ENCODE results near the gene FCSK.
A peak's percentile ranks its signal among the peaks of the same experiment; 100 is the strongest.
"Not testable (repeated sequence)": the region's sequence is repeated elsewhere in the genome, so short reads cannot be mapped to it uniquely, and the experiment has no call there.

Gene FCSK

DNA sequence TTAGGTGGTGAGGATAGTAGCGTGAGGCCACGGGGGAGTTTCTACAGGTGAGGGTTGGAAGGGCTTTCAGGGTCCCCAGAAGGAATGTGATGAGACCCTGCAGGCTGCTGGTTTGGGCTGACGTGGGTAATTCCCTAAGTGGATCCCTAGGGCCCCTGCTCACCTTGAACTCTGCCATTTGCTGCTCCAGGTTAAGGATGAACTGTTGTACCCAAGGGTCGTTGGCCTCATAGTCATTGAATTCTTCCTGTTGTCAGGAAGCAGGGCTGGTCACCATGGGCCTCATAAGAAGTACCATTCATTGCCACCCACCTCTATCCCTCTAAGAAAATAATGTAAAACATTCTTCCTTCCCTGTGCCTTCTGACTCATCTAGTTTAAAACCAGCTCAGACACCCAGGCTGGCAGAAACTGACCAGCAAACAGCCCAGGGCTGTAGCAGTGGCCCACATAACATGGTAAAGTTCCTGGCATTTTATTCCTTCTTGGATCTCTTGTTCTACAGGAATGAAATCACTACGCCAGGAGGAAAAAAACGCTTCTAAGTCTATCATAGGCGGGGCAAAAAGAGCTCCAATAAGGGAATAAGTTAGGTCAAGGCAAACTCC lies 27.6 kb downstream of the FCSK start:
- DNase-seq = no peak

DNA sequence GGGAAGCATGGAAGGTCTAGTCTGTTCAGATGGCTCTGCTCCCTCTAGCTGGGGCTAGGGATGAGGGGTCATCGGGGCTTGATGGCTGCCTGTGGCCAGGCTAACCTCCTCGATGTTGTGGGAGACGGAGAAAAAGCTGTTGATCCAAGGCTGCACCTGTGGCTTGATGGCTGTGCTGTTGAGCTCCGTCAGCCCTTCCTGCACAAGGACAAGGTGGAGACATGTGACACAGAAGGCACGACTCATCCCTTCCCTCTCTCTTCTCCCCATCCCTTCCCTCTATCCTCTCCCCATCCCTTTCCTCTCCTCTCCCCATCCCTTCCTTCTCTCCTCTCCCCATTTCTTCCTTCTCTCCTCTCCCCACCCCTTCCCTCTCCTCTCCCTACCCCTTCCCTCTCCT lies 28.2 kb downstream of the FCSK start:
- no peak for DNase-seq

DNA sequence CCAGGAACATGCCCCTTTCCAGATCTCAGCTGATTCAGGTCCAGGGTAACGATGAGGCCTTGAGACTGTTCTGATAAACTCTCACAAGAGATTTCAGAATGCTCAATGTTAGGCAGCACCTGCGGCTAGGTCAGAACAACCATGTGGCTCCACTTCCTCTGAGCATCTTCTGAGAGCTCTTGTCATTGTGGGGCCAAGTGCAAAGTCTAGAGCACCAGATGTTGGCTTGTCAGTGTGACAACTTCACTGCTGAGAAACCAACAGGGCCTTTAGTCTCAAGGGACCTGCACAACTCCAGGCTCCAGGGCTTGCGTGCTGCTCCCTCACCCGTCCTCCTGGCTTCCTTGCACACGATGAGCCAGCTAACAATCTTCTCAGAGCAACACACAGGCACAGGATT lies 29.0 kb downstream of the FCSK start:
- no peak for DNase-seq

DNA sequence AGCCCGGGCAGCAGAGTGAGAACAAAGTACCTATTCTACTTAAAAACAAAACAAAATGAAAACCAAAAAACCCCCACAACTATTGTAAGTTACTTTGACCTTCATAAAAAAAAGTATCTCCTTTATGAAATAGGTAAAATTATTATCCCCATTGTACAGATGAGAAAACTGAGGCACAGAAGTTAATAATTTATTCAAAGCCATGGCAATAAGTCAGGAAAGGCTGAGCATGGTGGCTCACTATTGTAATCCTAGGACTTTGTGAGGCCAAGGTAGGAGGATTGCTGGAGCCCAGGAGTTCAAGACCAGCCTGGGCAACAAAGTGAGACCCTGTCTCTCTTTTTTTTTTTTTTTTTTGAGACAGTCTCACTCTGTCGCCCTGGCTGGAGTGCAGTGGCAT lies 30.5 kb downstream of the FCSK start:
- no peak for DNase-seq

DNA sequence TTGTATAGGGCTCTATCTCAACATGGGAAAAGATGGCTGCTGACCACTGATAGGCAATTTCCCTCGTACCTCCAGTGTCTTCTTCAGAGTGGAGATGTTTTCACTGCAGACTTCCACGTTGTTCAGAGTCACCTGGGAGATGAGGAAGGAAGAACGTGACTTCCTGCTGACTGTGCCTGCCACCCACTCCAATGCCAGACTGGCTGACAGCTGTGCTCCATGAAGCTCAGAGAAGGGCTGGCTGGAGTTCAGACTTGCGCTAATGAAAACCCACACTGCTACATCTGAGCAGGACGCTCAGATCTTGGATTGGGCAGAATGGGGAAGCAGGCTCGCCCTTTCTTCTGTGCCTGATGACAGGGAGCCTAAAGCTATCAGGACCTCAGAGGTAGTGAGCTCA lies 35.9 kb downstream of the FCSK start:
- no peak for DNase-seq

DNA sequence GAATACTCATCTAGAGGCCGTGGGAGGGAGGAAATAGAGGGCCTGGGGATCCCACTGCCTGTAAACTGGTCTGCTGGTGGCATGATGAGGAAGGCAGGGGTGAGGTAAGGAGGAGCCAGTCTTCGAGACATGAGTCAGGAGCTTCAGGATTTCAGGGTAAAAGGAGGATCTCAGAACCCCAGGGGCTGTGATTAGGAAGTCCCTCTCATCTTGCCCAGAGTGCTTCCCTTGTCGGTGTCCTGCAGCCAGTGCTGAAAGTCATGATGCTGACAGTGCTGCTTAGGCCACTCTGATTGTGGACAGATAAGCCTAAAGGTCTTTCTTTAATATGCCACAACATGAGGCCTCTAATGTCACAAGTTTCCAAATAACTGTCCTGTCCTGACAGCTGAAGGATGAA lies 39.4 kb downstream of the FCSK start:
- no peak for DNase-seq

DNA sequence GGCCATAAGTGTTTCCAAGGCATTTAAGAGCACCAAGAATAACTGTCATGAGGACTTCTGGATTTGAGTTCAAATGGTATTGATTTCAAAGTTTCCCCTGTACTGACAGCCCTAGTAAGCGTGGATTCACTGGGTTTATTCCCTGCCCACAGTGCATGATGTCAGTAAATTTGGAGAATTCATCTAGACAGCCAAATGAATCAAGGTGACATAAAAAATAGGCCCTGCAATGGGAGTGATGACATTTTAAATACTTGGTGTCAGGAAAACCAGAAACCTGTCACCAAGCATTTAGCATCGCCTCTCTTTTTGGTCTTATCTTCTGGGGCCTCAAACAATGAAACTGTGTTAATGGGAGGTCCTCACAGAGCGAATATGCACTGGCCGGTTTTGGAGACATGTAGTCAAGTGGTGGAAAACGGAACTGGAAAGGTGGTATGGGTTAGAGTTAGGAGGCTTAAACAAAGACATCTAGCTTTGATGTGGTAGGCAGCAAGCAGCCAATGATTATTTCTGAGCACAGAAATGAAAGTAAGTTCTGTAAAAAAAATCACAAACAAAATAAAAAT lies 39.9 kb downstream of the FCSK start:
- DNase-seq = no peak

DNA sequence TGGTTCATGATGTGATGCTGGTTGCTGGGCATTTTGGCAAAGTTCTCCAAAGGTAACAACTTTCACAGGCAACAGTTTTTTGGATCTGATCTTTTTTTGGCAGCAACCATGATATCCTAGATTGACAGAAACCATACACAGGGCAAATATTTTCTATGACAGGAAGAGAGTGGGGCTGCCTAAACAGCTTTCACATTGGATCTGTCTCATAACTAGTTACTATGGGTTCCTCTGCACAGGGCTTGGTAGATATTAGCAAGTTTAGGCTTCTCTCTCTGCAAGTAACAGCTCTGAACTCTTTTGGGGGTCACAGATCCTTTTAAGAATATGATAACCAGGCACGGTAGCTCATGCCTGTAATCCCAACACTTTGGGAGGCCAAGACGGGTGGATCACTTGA lies 40.4 kb downstream of the FCSK start:
- DNase-seq = no peak

DNA sequence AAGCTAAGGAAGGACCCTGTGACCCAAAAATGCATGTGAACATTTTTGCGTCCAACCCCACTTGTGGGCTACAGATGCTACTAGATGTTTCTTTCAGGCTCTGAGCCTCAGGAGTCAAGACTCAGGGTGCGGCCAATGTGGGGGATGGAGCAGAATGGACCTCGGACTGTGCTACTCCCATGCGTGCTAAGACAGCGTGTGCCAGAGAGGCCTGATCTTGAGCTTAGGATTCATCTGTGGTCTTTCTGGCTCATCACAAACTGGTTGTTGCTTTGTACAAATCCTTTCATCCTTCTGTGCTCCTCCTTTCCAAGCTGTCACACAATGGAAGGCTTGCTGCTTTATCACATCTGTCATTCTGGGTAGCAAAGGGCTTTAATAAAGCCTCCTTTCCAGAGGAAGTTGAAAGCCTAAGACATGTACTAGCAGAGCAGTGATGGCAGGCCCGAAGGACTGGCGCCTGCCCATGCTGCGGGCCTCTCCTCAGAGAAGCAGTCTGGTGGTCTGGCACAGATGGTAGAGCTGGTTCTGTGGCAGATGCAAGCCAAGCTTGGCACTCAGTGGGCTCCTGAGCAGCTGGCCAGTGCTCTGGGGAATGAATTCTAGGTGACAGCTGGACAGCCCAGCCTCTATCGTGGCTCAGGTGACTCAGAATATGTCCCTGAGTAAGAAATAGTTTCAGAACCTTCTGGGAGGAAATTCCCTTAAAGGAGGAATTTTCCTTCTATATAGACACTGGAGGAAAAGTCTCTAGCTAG lies 41.2 kb downstream of the FCSK start:
- DNase-seq = no peak

- DNase-seq = no peak
Observed at GRCh38 chr16:70496513-70496912, 42.1 kb downstream of the FCSK start.

- DNase-seq = no peak
Observed at GRCh38 chr16:70508752-70509151, 54.4 kb downstream of the FCSK start.

DNA sequence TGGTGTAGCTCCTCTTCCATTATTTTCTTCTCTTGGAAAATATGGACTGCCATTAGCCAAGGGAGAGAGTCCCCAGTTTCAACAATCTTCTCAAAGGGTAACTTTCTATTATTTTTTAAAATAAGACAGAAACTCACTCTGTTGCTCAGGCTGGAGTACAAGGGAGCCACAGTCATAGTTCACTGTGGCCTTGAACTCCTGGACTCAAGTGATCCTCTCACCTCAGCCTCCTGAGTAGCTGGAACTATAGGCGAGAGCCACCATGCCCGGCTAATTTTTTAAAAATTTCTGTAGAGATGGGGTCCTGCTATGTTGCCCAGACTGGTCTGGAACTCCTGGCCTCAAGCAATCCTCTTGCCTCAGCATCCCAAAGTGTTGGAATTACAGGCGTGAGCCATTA lies 55.8 kb downstream of the FCSK start:
- no peak for DNase-seq

- no peak for DNase-seq
Observed at GRCh38 chr16:70511833-70512232, 57.4 kb downstream of the FCSK start.

GRCh38 chr16:70512456-70512855 lies 58.1 kb downstream of the FCSK start:
- DNase-seq = no peak

DNA sequence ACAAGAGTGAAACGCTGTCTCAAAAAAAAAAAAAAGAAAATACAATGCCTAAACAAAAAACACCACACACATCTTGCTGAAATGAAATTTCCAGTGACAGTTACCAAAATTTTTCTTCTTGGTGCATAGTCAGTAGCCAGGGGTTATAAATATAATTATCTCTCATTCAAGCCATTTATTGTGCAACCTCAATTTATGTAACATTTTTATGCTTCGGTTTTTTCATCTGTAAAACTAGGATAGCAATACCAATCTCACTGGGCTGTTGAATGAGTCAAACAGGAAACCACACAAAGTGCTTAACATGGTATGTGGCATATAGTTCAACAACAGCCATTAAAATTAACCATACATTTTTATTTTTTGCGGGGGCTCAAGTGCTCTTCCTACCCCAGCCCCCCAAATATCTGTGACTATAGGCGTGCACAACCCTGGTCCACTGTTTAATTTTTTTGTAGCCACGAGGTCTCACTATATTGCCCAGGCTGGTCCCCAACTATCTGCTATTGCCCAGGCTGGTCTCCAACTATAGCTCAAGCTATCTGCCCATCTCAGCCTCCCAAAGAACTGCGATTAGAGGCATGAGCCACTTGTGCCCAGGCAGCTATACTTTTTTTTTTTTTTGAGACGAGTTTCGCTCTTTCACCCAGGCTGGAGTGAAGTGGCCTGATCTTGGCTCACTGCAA lies 66.4 kb downstream of the FCSK start:
- no peak for DNase-seq

GRCh38 chr16:70522216-70523075 lies 68.1 kb downstream of the FCSK start:
- no peak for DNase-seq

DNA sequence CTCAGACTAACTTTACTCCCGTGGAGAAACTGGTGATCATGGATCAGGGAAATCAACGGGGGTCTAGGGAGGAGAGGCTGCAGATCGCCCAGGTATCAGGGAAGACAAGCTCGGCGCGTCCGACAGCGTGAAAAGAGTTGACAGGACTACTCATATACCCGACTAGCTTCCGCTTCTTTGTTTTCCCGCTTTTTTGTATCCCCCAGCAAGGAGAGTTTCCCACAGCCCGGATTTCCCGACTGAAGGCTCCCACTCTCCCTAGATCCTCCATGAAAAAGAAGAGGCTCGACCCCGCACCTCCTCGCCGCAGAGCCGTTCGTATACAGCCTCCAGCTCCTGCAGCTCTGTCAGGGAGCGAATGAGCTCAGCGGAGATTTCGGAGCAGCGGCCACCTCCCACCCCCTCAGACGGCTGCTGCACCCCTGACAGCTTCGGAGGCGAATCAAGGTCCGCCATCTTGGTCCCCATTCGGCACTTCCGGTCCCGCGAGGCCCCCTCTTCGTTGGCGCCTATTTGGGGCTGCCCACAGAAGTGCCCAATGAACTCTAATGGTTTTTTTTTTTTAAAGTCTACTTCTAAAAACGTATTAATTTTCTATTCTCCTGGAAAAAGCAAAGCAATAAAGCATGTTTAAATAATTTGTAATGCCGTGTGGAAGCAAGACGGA lies 68.8 kb downstream of the FCSK start, which contains the start of gene COG4:
Gene COG4, minus strand, starts transcription at position 479 of the 667 bp plus-strand sequence. Its CDS starts 11 bp downstream, at position 468.
- DNase-seq = peak; percentile 85

DNA sequence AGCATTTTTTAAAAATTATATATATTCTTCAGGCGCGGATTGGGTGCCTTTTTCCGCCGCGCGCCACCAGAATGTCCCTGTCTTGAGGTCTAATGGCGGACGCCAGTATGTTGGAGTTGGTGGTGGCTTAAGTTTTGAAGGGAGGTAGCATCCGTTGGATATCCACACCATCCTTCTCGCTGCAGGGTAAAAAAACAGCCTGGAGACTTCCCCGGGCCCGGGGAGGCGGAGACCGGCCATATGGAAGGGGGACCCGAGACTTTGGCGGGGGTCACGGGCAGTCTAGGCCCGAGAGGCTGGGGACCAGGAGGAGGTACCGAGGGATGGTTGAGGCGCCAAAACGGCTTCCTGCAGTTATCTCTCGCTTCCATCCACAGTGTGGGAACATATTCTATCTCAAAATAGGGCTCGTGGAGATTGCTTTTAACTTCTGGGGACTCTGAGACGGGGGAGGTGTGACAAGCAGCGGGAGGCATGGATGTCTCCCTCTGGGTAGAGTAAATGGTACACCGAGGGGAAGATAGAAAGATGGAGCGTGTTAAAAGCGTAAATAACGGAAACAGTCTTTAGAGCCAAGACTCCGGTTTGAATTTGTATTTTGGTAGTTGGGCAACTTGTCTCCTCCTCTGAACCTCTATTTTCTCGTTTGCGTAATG lies 69.5 kb downstream of the FCSK start, which contains the start of gene SF3B3:
Gene SF3B3, plus strand, starts transcription at position 74 of the 656 bp plus-strand sequence. CDS start 2,841 bp downstream, outside the sequence.
- DNase-seq = peak; percentile 61

DNA sequence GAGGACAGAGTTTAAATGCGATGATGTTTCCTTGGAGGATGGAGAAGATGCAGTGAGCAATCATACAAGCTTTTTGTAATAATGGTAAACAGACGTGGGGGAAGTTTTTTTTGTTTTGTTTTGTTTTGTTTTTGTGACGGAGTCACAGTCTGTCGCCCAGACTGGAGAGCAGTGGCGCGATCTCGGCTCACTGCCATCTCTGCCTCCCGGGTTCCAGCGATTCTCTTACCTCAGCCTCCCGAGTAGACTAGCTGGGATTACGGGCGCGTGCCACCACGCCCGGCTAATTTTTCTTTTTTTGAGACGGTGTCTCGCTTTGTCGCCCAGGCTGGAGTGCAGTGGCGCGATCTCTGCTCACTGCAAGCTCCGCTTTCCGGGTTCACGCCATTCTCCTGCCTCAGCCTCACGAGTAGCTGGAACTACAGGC lies 70.0 kb downstream of the FCSK start:
- not testable (repeated sequence) for DNase-seq

DNA sequence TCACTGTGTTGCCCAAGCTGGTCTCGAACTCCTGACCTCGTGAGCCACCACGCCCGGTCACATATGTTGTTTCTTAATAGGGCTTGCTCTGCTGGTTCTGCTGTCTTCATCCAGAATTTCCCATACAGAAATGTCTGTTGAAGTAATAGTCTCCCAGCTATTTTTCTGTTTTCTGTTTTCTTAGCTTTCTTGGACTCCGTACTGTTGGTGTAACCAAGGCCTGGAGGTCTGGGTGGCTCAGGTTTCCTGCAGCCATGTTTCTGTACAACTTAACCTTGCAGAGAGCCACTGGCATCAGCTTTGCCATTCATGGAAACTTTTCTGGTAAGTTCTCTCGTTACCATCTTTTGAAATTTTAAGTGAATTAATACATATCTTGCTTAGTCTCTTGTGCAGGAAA lies 72.0 kb downstream of the FCSK start:
- no peak for DNase-seq

DNA sequence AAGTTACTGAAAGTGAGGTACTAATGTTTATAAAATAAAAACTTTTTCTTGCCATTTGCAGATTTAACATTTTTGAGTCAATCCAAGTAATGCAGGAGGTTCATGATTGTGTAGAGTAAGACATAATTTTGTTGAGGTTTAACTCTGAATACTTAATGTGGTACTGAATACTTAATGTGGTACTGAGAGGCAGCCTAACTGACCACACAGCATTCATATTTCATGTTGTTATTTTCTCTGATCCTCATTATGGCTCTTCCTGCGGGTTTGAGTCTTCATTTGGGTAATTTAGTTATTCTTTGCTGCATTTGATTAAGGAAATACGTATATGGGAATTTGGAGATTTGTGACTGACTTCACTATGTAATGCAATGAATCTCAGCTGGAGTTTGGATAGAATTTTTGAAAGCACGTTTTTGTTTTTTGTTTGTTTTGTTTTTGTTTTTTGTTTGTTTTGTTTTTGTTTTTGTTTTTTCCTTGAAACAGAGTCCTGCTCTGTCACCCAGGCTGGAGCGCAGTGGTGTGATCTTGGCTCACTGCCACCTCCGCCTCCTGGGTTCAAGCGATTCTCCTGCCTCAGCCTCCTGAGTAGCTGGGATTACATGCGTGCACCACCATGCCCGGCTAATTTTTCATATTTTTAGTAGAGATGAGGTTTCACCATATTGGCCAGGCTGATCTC lies 73.1 kb downstream of the FCSK start:
- DNase-seq = no peak

All from activated CD4-positive, alpha-beta T cell treated with anti-CD3 and anti-CD28 coated beads for 1 hour (primary cell).